Activated CD8-positive, alpha-beta memory T cell treated with anti-CD3 and anti-CD28 coated beads, Interleukin-2, amount 50 U/mL, for 1 hour (primary cell): ENCODE measurements around the gene LTA4H.
"Not testable (repeated sequence)": the region's sequence is repeated elsewhere in the genome, so short reads cannot be mapped to it uniquely, and the experiment has no call there.

Experiments
- DNase-seq: peaks from one replicate; pipeline ENCODE4 v3.0.0-alpha.2; 2020; ENCODE audit errors: extremely low read depth

LTA4H gene

GRCh38 chr12:95990136-95990535, 45.3 kb downstream of the LTA4H start:
- no peak for DNase-seq

- no peak for DNase-seq
These were observed 45.8 kb downstream of the LTA4H start for GRCh38 chr12:95989504-95990123.

GRCh38 chr12:95988506-95989275, 46.7 kb downstream of the LTA4H start:
- DNase-seq = no peak

- DNase-seq = no peak
These were observed 48.5 kb downstream of the LTA4H start for GRCh38 chr12:95986635-95987570.

- DNase-seq = no peak
These were observed 50.7 kb downstream of the LTA4H start for GRCh38 chr12:95984682-95985081.

GRCh38 chr12:95982602-95983001, 52.8 kb downstream of the LTA4H start:
- no peak for DNase-seq

- no peak for DNase-seq
These were observed 55.0 kb downstream of the LTA4H start for GRCh38 chr12:95980437-95980836.

GRCh38 chr12:95978774-95979173, 56.6 kb downstream of the LTA4H start:
- DNase-seq = no peak

- DNase-seq = no peak
These were observed 57.0 kb downstream of the LTA4H start for GRCh38 chr12:95978351-95978750.

- DNase-seq = no peak
These were observed 57.6 kb downstream of the LTA4H start for GRCh38 chr12:95977764-95978305.

GRCh38 chr12:95976416-95976832, 59.0 kb downstream of the LTA4H start:
- no peak for DNase-seq

GRCh38 chr12:95975491-95975890, 59.9 kb downstream of the LTA4H start:
- DNase-seq = no peak

GRCh38 chr12:95974358-95974757, 61.0 kb downstream of the LTA4H start:
- DNase-seq = no peak

- no peak for DNase-seq
These were observed 62.4 kb downstream of the LTA4H start for GRCh38 chr12:95972832-95973456.

- no peak for DNase-seq
These were observed 64.5 kb downstream of the LTA4H start for GRCh38 chr12:95970905-95971304.

- not testable (repeated sequence) for DNase-seq
These were observed 66.3 kb downstream of the LTA4H start for GRCh38 chr12:95969116-95969515.

- no peak for DNase-seq
These were observed 68.1 kb downstream of the LTA4H start for GRCh38 chr12:95967301-95967700.

- no peak for DNase-seq
These were observed 69.0 kb downstream of the LTA4H start for GRCh38 chr12:95966287-95966870.

GRCh38 chr12:95963096-95963495, 72.3 kb downstream of the LTA4H start:
- DNase-seq = no peak

- no peak for DNase-seq
These were observed 73.2 kb downstream of the LTA4H start for GRCh38 chr12:95962222-95962621.

GRCh38 chr12:95960241-95960640, 75.1 kb downstream of the LTA4H start:
- no peak for DNase-seq
